Measurements from ENCODE around the gene TREML4. TPM values are rescaled to one million over a fixed set of nuclear protein-coding genes. Genes with fewer than 3 reads are reported as not detected.
"Not testable (repeated sequence)": the region's sequence is repeated elsewhere in the genome, so short reads cannot be mapped to it uniquely, and the experiment has no call there.

Gene TREML4
- total RNA-seq, 1 donor from 2014 or later = not detected

GRCh38 chr6:41208439-41209106 lies 19.6 kb upstream of the TREML4 start:
- DNase-seq = no peak

GRCh38 chr6:41209547-41210320 lies 18.4 kb upstream of the TREML4 start:
- no peak for DNase-seq

- no peak for DNase-seq
These were observed 13.4 kb upstream of the TREML4 start for GRCh38 chr6:41214559-41215238.

- DNase-seq = no peak
These were observed 12.4 kb upstream of the TREML4 start for GRCh38 chr6:41215777-41216176.

- no peak for DNase-seq
These were observed 11.5 kb upstream of the TREML4 start for GRCh38 chr6:41216616-41217015.

GRCh38 chr6:41222045-41222444 lies 6.1 kb upstream of the TREML4 start:
- DNase-seq = no peak

- no peak for DNase-seq
These were observed 5.6 kb upstream of the TREML4 start for GRCh38 chr6:41222513-41222912.

GRCh38 chr6:41224800-41225199 lies 3.3 kb upstream of the TREML4 start:
- no peak for DNase-seq

- DNase-seq = no peak
These were observed 1.4 kb upstream of the TREML4 start for GRCh38 chr6:41226752-41227151.

- DNase-seq = no peak
These were observed 467 bp downstream of the TREML4 start for GRCh38 chr6:41228616-41229015.

- no peak for DNase-seq
These were observed 1.6 kb downstream of the TREML4 start for GRCh38 chr6:41229721-41230120.

- no peak for DNase-seq
These were observed 3.1 kb downstream of the TREML4 start for GRCh38 chr6:41231246-41231645.

- DNase-seq = no peak
These were observed 4.5 kb downstream of the TREML4 start for GRCh38 chr6:41232667-41233066.

- no peak for DNase-seq
These were observed 8.1 kb downstream of the TREML4 start for GRCh38 chr6:41236276-41236675.

- no peak for DNase-seq
These were observed 9.0 kb downstream of the TREML4 start for GRCh38 chr6:41237128-41237527.

- no peak for DNase-seq
These were observed 11.5 kb downstream of the TREML4 start for GRCh38 chr6:41239467-41240159.

- not testable (repeated sequence) for DNase-seq
These were observed 18.4 kb downstream of the TREML4 start for GRCh38 chr6:41246529-41246928.

GRCh38 chr6:41247288-41247865 lies 19.2 kb downstream of the TREML4 start:
- no peak for DNase-seq

- no peak for DNase-seq
These were observed 19.9 kb downstream of the TREML4 start for GRCh38 chr6:41247882-41248705.

- DNase-seq = no peak
These were observed 24.4 kb downstream of the TREML4 start for GRCh38 chr6:41252401-41253169.

- DNase-seq = no peak
These were observed 27.0 kb downstream of the TREML4 start for GRCh38 chr6:41255110-41255509.
